ENCODE measurements around the gene SLC26A5.

- TF ChIP-seq CTCF (IDR thresholded peaks at IDR 0.05) (no peak), EZH2 (IDR thresholded peaks at IDR 0.05; ENCODE audit: borderline replicate concordance, insufficient read depth, low read depth, low read length, poor library complexity, severe bottlenecking) (no peak)
Measured at GRCh38 chr7:103425177-103425576, 20.8 kb downstream of the SLC26A5 start.

Measured in B cell (primary cell).